GM19099 (cell line): ENCODE results near the gene SCAMP4.

ENCODE experiments used
- POLR2A ChIP-seq: IDR thresholded peaks from 3 replicates; pipeline ENCODE4 v1.6.1; 2011; ENCODE audit warnings: low read depth; ENCODE audit not compliant: insufficient read length; ENCODE audit errors: extremely low read depth

Gene SCAMP4

GRCh38 chr19:1918975-1919374 lies 13.8 kb downstream of the SCAMP4 start:
- no peak for TF ChIP-seq POLR2A

DNA sequence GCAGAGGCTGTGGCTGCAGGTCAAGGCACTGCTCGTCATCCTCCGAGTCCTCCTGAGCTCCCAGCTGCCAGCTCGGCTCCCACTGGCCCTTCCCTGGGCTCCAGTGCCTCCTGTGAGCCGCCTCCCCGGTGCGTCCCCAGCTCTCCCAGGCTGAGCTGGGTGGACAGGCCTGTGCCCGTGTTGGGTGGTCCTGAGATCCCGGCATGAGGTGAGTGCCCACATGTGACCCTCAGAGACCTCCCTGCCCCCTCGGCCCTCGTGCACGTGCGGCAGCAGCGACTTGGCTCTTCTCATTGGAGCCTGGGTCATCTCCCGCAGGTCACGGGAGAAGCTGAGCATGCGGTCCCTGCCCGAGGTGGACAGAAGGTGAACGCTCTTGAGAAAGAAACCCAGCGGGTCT lies 15.4 kb downstream of the SCAMP4 start:
- no peak for TF ChIP-seq POLR2A

DNA sequence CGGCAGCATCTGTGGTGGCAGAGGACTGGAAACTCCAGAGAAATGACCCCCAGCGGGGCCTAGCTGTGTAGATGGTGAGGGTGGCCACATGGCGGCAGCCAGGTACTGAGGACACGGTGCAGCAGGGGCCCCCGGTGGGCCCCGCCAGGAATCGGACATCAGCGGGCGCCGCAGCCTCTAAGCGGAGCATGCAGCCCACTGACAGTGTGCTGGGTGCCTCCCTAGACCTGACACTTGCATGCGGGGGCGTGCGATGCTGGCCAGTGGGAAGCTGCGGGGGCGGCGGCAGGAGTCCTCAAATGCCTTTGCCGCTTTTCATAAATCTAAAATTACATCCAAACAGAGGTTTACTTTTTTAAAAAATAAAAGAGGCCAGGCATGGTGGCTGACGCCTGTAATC lies 16.1 kb downstream of the SCAMP4 start:
- TF ChIP-seq POLR2A = no peak

- TF ChIP-seq POLR2A = no peak
These were observed 16.6 kb downstream of the SCAMP4 start for GRCh38 chr19:1921825-1922224.

- no peak for TF ChIP-seq POLR2A
These were observed 17.6 kb downstream of the SCAMP4 start for GRCh38 chr19:1922803-1923202.

- TF ChIP-seq POLR2A = no peak
These were observed 18.1 kb downstream of the SCAMP4 start for GRCh38 chr19:1923319-1923718.

GRCh38 chr19:1924320-1924961 lies 19.2 kb downstream of the SCAMP4 start:
- TF ChIP-seq POLR2A = no peak

DNA sequence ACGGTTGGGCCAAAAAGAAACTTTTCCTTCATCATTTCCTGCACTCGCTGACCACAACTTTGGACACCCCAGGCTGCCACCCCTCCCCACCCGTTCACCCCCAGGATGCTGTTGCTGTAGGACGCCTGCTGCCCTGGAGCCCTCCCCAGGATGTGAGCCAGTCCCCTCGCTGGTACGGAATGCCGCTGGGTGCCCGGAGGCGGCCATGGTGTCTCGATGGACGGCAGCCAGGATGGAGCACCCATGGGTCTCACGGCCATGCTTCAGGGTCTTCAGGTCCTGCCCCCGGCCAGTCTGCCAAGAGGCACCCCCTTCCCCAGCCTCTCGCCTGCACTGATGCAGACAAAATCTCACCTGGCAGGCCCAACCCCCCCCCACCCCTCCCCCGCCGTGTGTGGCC lies 20.3 kb downstream of the SCAMP4 start:
- no peak for TF ChIP-seq POLR2A

DNA sequence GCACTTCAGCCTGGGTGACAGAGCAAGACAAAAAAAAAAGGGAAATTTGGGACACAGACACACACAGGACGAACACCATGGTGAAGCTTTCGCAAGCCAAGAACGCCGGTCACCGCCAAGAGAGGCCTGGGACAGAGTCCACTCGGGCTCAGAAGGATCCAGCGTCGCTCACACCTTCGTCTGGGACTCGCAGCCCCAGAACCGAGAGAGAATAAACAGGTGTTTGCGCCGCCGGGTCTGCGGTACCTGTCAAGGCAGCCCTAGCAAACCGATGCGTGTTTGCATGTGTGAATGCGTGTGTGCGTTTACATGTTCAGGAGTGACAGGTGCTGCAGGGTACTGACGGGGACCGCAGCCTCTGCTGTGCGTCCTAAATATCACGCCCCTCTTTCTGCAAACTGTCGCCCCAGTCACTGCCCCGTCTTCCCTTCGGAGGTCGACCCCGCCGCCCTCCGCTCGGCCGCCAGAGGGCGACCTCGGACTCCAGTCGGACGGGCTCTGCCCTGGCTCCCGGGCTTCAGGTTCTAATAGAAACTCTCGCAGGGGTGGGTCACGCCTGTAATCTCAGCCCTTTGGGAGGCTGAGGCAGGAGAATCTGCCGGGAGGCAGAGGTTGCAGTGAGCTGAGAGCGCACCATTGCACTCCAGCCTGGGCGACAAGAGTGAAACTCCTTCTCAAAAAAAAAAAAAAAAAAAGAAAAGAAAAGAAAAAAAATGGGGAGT lies 24.0 kb downstream of the SCAMP4 start:
- TF ChIP-seq POLR2A = no peak

DNA sequence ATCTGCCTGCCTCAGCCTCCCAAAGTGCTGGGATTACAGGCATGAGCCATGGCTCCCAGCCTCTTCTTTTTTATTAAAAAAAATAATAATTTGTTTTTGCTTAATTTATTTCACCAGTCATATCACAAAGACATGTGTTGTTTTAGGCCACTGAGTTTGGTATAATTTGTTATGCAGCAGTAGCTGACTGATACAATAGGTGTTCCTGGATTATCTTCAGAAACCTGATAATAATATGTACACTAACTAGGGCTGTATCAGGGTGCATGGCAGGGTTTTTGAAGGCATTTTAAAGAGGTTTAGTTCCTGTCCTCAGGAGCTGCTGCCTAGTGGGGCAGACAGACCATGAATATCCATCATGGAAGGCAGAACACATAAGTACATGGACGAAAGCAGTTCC lies 26.2 kb downstream of the SCAMP4 start:
- no peak for TF ChIP-seq POLR2A

GRCh38 chr19:1932395-1932794 lies 27.2 kb downstream of the SCAMP4 start:
- no peak for TF ChIP-seq POLR2A

GRCh38 chr19:1933244-1933643 lies 28.0 kb downstream of the SCAMP4 start:
- TF ChIP-seq POLR2A = no peak

DNA sequence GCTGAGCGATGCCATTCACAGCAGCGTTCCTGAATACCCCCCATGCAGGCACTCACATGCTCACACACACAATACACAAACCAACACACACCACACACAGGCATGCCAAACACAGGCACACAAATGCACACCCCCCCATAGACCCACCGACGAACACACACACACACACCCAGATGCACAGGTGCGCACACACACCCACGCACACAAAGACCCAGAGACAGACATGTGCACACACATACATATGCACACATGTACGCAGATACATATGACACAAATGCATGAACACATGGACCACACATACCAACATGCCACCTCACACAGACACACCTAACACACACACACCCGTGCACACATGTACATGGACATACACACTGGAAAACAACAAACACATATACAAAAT lies 28.7 kb downstream of the SCAMP4 start:
- no peak for TF ChIP-seq POLR2A

- no peak for TF ChIP-seq POLR2A
These were observed 30.4 kb downstream of the SCAMP4 start for GRCh38 chr19:1935484-1936208.

- no peak for TF ChIP-seq POLR2A
These were observed 31.2 kb downstream of the SCAMP4 start for GRCh38 chr19:1936430-1936829.
